ENCODE data around the gene CD28.

The CD28 gene

DNA sequence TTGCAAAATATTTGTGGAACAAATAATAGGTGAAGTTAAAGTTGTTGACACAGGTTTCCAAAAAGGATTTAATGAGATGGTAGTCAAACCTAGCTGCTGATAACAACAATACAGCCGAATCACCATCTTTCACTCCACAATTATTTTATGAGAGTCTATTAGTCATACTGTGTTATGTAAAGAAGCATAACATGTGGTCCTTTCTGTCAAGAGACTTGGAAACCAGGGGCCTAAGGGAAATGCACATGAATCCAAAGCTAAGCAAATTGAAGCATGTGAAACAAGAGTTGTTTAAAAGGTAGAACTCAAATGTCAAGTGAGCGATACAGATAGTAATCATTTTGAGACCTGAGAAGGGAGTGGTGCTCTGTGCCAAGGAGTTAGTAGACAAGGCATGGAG is 16.0 kb downstream of the CD28 start:
- Histone ChIP-seq H3K4me3 (ENCODE audit: low read depth in 1 of 5, low read length in 5 of 5) (no peak overlapping the region), H3K36me3 (ENCODE audit: control insufficient read depth in 5 of 5, insufficient read depth in 5 of 5, low read length in 5 of 5) (no peaks in the 10 kb centered on the region), H3K4me1 (ENCODE audit: control insufficient read depth in 5 of 5, insufficient read depth in 5 of 5, low read length in 5 of 5) (peaks cover 0 to 5% (median 0%) of the 10 kb centered on the region in 5 donors), H3K27me3 (ENCODE audit: control insufficient read depth in 5 of 5, insufficient read depth in 4 of 5, low read length in 5 of 5) (no peaks in the 10 kb centered on the region), H3K9me3 (ENCODE audit: control insufficient read depth in 5 of 5, low read length in 5 of 5) (no peaks in the 10 kb centered on the region), H3K9ac (ENCODE audit: low read length in 5 of 5) (no peak overlapping the region), H3K27ac (ENCODE audit: low read depth, low read length) (no peak overlapping the region)

DNA sequence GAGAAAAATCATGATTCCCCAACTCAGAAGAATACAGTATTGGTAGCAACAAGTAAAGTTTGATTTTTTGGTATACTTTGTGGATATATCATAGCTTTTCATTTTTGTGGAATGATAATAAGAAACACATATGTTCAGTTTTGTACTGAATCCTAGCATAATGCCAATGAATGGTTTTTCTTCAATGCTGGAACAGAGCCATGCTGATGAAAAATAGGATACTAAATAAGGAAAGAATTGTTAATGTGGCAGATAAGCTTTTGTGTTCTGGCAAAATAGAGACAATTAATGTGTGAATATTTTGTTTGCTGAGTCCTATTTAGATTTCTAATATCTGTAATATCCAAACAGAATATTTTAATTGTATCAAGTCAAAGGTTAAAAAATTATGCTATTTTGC is 21.9 kb downstream of the CD28 start:
- Histone ChIP-seq H3K27me3 (ENCODE audit: control insufficient read depth in 5 of 5, insufficient read depth in 4 of 5, low read length in 5 of 5) (no peaks in the 10 kb centered on the region), H3K4me3 (ENCODE audit: low read depth in 1 of 5, low read length in 5 of 5) (no peak overlapping the region), H3K27ac (ENCODE audit: low read depth, low read length) (no peak overlapping the region), H3K4me1 (ENCODE audit: control insufficient read depth in 5 of 5, insufficient read depth in 5 of 5, low read length in 5 of 5) (no peaks in the 10 kb centered on the region), H3K9ac (ENCODE audit: low read length in 5 of 5) (no peak overlapping the region), H3K36me3 (ENCODE audit: control insufficient read depth in 5 of 5, insufficient read depth in 5 of 5, low read length in 5 of 5) (no peaks in the 10 kb centered on the region), H3K9me3 (ENCODE audit: control insufficient read depth in 5 of 5, low read length in 5 of 5) (no peaks in the 10 kb centered on the region)

GRCh38 chr2:203730076-203730729 is 23.8 kb downstream of the CD28 start:
- no peaks in the 10 kb centered on the region for H3K27me3 ChIP-seq (ENCODE audit: control insufficient read depth in 5 of 5, insufficient read depth in 4 of 5, low read length in 5 of 5)
- no peaks in the 10 kb centered on the region for H3K9me3 ChIP-seq (ENCODE audit: control insufficient read depth in 5 of 5, low read length in 5 of 5)
- no peak overlapping the region for H3K4me3 ChIP-seq (ENCODE audit: low read depth in 1 of 5, low read length in 5 of 5)
- no peaks in the 10 kb centered on the region for H3K36me3 ChIP-seq (ENCODE audit: control insufficient read depth in 5 of 5, insufficient read depth in 5 of 5, low read length in 5 of 5)
- no peak overlapping the region for H3K9ac ChIP-seq (ENCODE audit: low read length in 5 of 5)
- no peak overlapping the region for H3K27ac ChIP-seq (ENCODE audit: low read depth, low read length)
- no peaks in the 10 kb centered on the region for H3K4me1 ChIP-seq (ENCODE audit: control insufficient read depth in 5 of 5, insufficient read depth in 5 of 5, low read length in 5 of 5)

GRCh38 chr2:203730883-203731282 is 24.4 kb downstream of the CD28 start:
- Histone ChIP-seq H3K9me3 (ENCODE audit: control insufficient read depth in 5 of 5, low read length in 5 of 5) (no peaks in the 10 kb centered on the region), H3K4me1 (ENCODE audit: control insufficient read depth in 5 of 5, insufficient read depth in 5 of 5, low read length in 5 of 5) (no peaks in the 10 kb centered on the region), H3K4me3 (ENCODE audit: low read depth in 1 of 5, low read length in 5 of 5) (no peak overlapping the region), H3K27ac (ENCODE audit: low read depth, low read length) (no peak overlapping the region), H3K27me3 (ENCODE audit: control insufficient read depth in 5 of 5, insufficient read depth in 4 of 5, low read length in 5 of 5) (no peaks in the 10 kb centered on the region), H3K9ac (ENCODE audit: low read length in 5 of 5) (no peak overlapping the region), H3K36me3 (ENCODE audit: control insufficient read depth in 5 of 5, insufficient read depth in 5 of 5, low read length in 5 of 5) (no peaks in the 10 kb centered on the region)

DNA sequence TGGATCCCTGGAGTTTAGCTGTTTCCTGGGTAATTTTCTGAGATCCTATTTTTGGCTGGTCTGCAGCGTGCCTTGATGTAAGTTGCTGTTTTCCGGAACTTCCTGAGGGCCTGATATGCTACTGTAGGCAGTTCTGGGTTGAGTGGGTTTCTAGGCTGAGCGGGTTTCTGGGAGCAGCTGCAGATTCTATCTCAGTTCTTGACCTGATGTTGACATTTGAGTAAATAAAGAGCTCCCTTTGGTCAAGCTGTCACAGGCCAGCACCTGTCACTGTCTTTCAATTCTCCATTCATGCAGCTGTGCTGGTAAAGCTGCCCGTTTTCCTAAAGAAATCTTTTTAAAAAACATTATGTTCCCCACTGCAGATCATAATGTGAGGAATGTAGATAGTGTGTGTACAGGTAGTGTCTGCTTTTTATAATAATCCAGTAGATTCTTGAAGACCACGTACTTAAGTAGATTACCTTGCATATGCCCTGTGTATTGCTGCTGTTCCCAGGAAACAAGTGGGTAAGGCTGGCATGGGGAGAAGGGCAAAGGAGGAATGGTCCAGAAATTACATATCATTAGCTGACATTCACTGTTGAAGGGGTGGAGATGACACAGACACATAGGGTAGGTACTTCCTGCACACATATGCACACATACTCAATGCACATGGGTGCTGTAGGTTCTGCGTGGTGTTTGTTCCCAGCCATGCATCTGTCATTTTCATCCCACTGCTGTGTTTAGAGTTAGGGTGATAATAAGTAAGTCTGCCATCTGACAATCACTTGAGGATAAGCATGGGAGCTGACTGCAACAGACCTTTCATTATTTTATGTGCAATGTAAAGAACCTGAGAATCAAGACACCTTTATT is 25.9 kb downstream of the CD28 start:
- Histone ChIP-seq H3K9ac (ENCODE audit: low read length in 5 of 5) (no peak overlapping the region), H3K36me3 (ENCODE audit: control insufficient read depth in 5 of 5, insufficient read depth in 5 of 5, low read length in 5 of 5) (no peaks in the 10 kb centered on the region), H3K27ac (ENCODE audit: low read depth, low read length) (no peak overlapping the region), H3K27me3 (ENCODE audit: control insufficient read depth in 5 of 5, insufficient read depth in 4 of 5, low read length in 5 of 5) (no peaks in the 10 kb centered on the region), H3K4me1 (ENCODE audit: control insufficient read depth in 5 of 5, insufficient read depth in 5 of 5, low read length in 5 of 5) (no peaks in the 10 kb centered on the region), H3K9me3 (ENCODE audit: control insufficient read depth in 5 of 5, low read length in 5 of 5) (no peaks in the 10 kb centered on the region), H3K4me3 (ENCODE audit: low read depth in 1 of 5, low read length in 5 of 5) (no peak overlapping the region)

DNA sequence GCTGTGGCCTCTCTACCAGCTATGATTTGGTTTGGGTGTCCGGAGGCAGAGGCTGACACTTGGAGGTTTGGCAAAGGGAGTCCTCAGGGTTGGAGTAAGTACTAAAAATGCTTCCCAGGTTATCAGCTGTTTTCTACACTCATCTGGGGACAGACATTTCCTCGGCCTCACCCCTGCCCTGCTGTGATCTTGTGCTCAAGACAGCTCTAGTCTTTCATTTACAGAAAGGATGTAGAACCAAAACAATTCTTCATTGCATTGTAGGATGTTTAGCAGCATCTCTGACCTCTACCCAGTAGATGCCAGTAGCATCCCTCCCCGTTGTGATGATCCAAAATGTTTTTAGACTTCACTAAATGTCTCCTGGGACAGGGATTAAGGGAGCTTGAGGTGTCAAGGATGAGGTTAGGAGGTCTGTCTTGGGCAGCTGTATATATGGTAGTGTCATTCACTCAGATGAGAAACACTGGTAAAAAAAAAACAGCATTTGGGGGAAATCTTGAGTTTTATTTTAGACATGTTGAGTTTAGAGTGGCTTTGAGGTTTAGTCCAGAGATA is 26.6 kb downstream of the CD28 start:
- no peaks in the 10 kb centered on the region for H3K9me3 ChIP-seq (ENCODE audit: control insufficient read depth in 5 of 5, low read length in 5 of 5)
- H3K36me3 ChIP-seq (ENCODE audit: control insufficient read depth in 5 of 5, insufficient read depth in 5 of 5, low read length in 5 of 5) = no peaks in the 10 kb centered on the region
- no peak overlapping the region for H3K4me3 ChIP-seq (ENCODE audit: low read depth in 1 of 5, low read length in 5 of 5)
- no peak overlapping the region for H3K27ac ChIP-seq (ENCODE audit: low read depth, low read length)
- H3K27me3 ChIP-seq (ENCODE audit: control insufficient read depth in 5 of 5, insufficient read depth in 4 of 5, low read length in 5 of 5) = no peaks in the 10 kb centered on the region
- H3K4me1 ChIP-seq (ENCODE audit: control insufficient read depth in 5 of 5, insufficient read depth in 5 of 5, low read length in 5 of 5) = no peaks in the 10 kb centered on the region
- H3K9ac ChIP-seq (ENCODE audit: low read length in 5 of 5) = no peak overlapping the region

GRCh38 chr2:203733684-203734083 is 27.2 kb downstream of the CD28 start:
- H3K4me1 ChIP-seq (ENCODE audit: control insufficient read depth in 5 of 5, insufficient read depth in 5 of 5, low read length in 5 of 5) = no peaks in the 10 kb centered on the region
- H3K36me3 ChIP-seq (ENCODE audit: control insufficient read depth in 5 of 5, insufficient read depth in 5 of 5, low read length in 5 of 5) = no peaks in the 10 kb centered on the region
- no peaks in the 10 kb centered on the region for H3K9me3 ChIP-seq (ENCODE audit: control insufficient read depth in 5 of 5, low read length in 5 of 5)
- H3K9ac ChIP-seq (ENCODE audit: low read length in 5 of 5) = no peak overlapping the region
- H3K27me3 ChIP-seq (ENCODE audit: control insufficient read depth in 5 of 5, insufficient read depth in 4 of 5, low read length in 5 of 5) = no peaks in the 10 kb centered on the region
- no peak overlapping the region for H3K27ac ChIP-seq (ENCODE audit: low read depth, low read length)
- H3K4me3 ChIP-seq (ENCODE audit: low read depth in 1 of 5, low read length in 5 of 5) = no peak overlapping the region

DNA sequence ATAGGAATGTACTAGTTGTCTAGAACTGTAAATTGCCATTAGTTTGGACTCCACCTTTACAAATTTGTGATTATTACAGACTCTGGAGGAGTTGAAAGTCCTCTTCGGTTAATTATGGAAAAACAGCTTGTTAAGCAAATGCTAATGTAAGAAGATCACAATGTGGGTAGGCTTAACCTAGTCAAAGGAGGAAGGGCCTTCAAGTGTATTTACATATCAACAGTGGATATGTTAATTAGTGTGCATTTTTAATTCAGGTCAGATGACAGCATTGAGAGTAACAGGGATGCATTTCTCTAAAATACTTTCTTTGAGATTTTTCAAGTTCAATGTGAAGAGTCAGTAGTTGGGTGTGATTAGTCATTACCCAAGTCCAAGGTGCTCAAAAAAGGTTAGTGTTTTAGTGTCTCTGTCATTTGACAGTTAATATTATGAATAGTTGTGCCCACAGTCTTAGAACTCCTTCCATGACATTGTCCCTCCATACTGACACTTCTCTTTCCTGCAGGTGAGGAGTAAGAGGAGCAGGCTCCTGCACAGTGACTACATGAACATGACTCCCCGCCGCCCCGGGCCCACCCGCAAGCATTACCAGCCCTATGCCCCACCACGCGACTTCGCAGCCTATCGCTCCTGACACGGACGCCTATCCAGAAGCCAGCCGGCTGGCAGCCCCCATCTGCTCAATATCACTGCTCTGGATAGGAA is 28.0 kb downstream of the CD28 start:
- Histone ChIP-seq H3K9ac (ENCODE audit: low read length in 5 of 5) (no peak overlapping the region), H3K27ac (ENCODE audit: low read depth, low read length) (no peak overlapping the region), H3K9me3 (ENCODE audit: control insufficient read depth in 5 of 5, low read length in 5 of 5) (no peaks in the 10 kb centered on the region), H3K4me3 (ENCODE audit: low read depth in 1 of 5, low read length in 5 of 5) (no peak overlapping the region), H3K27me3 (ENCODE audit: control insufficient read depth in 5 of 5, insufficient read depth in 4 of 5, low read length in 5 of 5) (no peaks in the 10 kb centered on the region), H3K36me3 (ENCODE audit: control insufficient read depth in 5 of 5, insufficient read depth in 5 of 5, low read length in 5 of 5) (no peaks in the 10 kb centered on the region), H3K4me1 (ENCODE audit: control insufficient read depth in 5 of 5, insufficient read depth in 5 of 5, low read length in 5 of 5) (no peaks in the 10 kb centered on the region)

DNA sequence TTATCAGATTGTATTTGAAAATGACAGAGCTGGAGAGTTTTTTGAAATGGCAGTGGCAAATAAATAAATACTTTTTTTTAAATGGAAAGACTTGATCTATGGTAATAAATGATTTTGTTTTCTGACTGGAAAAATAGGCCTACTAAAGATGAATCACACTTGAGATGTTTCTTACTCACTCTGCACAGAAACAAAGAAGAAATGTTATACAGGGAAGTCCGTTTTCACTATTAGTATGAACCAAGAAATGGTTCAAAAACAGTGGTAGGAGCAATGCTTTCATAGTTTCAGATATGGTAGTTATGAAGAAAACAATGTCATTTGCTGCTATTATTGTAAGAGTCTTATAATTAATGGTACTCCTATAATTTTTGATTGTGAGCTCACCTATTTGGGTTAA is 30.9 kb downstream of the CD28 start:
- no peak overlapping the region for H3K27ac ChIP-seq (ENCODE audit: low read depth, low read length)
- H3K27me3 ChIP-seq (ENCODE audit: control insufficient read depth in 5 of 5, insufficient read depth in 4 of 5, low read length in 5 of 5) = no peaks in the 10 kb centered on the region
- H3K9ac ChIP-seq (ENCODE audit: low read length in 5 of 5) = no peak overlapping the region
- no peaks in the 10 kb centered on the region for H3K4me1 ChIP-seq (ENCODE audit: control insufficient read depth in 5 of 5, insufficient read depth in 5 of 5, low read length in 5 of 5)
- H3K4me3 ChIP-seq (ENCODE audit: low read depth in 1 of 5, low read length in 5 of 5) = no peak overlapping the region
- no peaks in the 10 kb centered on the region for H3K36me3 ChIP-seq (ENCODE audit: control insufficient read depth in 5 of 5, insufficient read depth in 5 of 5, low read length in 5 of 5)
- no peaks in the 10 kb centered on the region for H3K9me3 ChIP-seq (ENCODE audit: control insufficient read depth in 5 of 5, low read length in 5 of 5)

- Histone ChIP-seq H3K9ac (ENCODE audit: low read length in 5 of 5) (no peak overlapping the region), H3K36me3 (ENCODE audit: control insufficient read depth in 5 of 5, insufficient read depth in 5 of 5, low read length in 5 of 5) (no peaks in the 10 kb centered on the region), H3K27ac (ENCODE audit: low read depth, low read length) (no peak overlapping the region), H3K27me3 (ENCODE audit: control insufficient read depth in 5 of 5, insufficient read depth in 4 of 5, low read length in 5 of 5) (no peaks in the 10 kb centered on the region), H3K4me1 (ENCODE audit: control insufficient read depth in 5 of 5, insufficient read depth in 5 of 5, low read length in 5 of 5) (peaks cover 0 to 8% (median 0%) of the 10 kb centered on the region in 5 donors), H3K4me3 (ENCODE audit: low read depth in 1 of 5, low read length in 5 of 5) (no peak overlapping the region), H3K9me3 (ENCODE audit: control insufficient read depth in 5 of 5, low read length in 5 of 5) (no peaks in the 10 kb centered on the region)
Observed at GRCh38 chr2:203739351-203739750, 32.9 kb downstream of the CD28 start.

Measured in subcutaneous abdominal adipose tissue (tissue), 5 donors.